Limb (tissue), 2 donors: Measurements from ENCODE around the gene CCKAR.
"Not testable (repeated sequence)": the region's sequence is repeated elsewhere in the genome, so short reads cannot be mapped to it uniquely, and the experiment has no call there.

Experiments
- DNase-seq, 2 donors: peaks; one replicate each; pipeline ENCODE4 v3.0.0-alpha.2; 2016; ENCODE audit errors: extremely low spot score in 2 of 2

The CCKAR gene, protein sequence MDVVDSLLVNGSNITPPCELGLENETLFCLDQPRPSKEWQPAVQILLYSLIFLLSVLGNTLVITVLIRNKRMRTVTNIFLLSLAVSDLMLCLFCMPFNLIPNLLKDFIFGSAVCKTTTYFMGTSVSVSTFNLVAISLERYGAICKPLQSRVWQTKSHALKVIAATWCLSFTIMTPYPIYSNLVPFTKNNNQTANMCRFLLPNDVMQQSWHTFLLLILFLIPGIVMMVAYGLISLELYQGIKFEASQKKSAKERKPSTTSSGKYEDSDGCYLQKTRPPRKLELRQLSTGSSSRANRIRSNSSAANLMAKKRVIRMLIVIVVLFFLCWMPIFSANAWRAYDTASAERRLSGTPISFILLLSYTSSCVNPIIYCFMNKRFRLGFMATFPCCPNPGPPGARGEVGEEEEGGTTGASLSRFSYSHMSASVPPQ

DNA sequence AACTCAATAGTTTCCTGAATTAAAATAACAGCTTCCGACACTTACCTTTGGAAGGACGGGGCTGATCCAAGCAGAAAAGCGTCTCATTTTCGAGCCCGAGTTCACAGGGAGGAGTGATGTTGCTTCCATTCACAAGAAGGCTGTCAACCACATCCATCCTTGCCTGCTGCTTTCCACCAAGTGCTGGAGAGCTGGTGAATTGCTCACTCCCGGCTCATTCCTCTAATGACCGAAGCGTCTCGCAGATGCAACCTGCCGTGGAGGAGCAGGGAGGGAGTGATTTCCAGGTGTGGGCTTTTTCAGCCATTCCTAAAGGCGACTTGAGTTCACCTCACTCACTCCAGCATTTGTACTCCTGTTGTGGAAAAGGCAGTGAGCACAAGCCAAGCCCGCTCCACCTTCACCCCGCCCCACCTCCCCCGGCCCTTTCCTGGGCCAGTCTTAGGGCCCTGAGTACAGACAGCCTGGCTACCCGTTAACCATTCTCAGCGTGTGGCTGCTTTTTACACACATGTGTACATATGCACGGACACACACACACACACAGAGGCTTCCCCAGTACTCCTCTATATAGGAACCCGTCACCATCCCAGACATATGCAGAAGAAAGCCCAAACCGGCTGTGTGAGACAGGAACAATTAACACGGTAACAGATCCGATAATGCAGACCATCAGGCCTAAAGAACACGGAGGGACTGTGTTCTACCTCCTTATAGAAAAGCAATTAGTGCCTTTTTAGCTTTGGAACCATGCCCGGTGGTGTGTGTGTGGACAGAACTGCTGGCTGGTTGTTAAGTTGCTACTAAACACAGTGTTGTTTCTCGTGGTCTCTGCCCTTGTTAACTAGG is at the start of gene CCKAR:
Gene CCKAR, minus strand, starts transcription at position 374 of the 849 bp plus-strand sequence. Its CDS starts 217 bp downstream, at position 157.
- DNase-seq, result no peak

DNA sequence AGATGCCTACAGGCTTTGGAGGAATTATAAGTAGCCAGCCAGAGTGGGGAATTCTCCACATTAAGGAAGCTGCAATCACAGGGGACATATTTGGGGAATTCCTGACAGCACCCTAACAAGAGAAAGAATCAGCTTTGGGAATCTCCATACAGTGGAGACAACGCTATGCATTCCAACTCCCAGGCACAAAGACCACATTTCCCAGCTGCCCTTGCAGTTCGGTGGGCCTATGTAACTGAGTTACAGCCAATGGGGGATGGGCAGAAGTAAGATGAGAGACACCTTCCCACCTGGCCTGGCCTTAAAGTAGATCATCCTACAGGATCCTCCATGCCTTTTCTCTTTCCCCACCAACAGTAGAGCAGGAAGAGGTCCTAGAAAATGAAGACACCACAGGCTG is 43.4 kb upstream of the CCKAR start:
- no peak for DNase-seq

DNA sequence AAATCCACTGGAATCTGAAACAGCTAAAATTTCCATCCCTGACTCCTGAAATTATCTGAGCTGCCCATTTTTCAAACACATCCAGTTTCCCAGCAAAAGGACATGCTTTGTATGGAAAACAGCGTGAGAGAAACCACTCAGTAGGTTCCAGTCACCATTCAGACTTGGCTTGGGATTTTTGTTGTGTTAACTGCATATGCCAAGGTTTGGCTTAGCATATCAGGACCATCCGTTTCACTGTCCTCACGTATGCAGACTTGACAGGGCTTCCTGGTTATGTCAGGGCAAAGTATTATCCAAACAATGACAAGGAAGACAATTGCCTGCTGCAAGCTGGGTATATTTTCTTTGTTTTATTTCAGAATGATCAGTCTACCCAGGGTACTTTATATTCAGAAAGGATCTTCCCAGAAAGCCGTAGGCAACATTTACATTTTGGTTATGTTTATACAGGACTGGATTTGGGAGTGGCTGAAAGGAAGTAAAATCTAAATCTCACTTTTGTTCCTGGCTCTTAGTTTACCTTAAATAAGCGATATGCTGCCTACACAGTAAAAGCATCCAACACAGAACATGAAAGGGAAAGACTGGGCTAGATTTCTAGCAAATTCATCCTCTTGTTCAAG is 41.3 kb upstream of the CCKAR start:
- no peak for DNase-seq

DNA sequence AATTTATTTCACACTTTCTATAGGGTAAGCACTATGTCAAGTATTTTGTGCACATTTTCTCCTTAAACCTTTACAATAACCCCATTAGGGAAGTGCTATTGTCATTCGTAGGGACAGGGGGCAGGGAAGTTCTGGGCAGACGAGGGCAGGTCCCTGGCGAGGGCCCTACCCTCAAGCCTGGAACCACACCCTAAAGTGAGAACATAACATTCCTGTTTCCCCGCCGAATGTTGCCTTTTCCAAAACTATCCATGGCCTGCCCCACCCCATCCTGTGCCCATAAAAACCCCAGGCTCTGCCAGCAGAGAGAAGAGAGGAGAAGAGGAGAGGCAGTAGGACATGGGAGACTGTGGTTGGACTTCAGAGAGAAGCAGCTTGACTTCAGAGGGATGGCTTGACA is 39.8 kb upstream of the CCKAR start:
- no peak for DNase-seq

DNA sequence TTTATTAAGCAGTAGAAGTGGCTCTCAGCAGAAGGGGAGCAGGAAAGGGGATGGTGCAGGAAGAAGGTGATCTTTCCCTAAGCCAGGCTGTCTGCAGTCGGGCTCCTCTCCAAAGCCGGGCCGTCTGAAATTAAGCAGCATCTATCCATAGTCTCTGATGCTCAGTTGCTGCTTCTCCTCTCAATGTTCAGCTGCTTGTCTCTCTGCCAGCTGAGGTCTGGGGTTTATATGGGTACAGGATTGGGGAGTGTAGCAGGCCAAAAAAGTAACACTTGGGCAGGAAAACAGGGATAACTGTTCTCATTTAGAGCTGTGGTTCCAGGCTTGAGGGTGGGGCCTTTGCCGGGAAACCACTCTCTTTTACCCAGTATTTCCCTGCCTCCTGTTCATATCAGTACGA is 39.2 kb upstream of the CCKAR start:
- DNase-seq, result no peak

DNA sequence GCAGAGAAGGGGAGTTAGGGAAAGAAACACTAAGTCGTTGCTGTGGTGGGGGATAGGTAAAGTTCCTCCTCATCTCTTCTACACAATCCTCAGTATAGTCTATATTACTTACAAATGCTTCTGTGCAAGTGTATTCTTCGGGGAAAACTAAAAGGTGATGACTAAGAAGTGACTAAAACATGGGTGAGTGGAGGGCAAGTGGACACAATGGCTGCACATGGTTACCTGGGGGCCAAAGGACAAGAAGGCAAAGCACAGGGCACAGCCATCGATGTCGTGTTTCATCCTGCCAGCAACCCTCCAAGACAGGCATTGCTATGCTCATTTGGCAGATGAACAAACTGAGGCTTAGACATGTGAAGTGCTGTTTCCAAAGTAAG is 35.5 kb upstream of the CCKAR start:
- DNase-seq, result no peak

DNA sequence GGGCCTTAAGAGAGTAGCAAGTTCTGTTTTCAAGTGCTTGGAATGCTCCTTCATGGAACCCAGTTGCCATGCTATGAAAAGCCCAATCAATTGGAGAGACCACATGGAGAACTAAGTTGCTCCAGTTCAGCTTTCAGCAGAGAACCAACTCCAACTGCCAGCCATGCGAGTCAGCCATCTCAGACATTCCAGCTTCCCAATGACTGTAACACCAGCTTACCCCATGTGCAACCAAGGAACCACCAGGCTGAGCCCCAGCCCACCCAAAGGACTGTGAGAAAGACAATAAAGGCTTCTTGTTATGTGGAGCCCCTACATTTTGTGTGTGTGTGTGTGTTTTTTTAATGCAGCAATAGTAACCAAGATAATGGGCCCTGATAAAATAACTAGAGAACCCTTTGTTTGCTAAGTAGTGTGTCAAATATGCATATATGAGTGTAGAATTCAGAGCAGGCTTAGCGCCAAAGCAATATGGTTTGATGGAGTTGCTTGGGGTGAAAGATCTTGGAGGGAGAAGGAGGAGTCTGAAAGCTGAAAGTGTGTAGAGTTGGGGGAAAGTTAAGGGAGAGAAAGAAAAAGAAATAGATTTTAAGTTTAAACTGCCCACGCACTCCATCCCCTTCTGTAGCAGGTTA is 35.0 kb upstream of the CCKAR start:
- no peak for DNase-seq

DNA sequence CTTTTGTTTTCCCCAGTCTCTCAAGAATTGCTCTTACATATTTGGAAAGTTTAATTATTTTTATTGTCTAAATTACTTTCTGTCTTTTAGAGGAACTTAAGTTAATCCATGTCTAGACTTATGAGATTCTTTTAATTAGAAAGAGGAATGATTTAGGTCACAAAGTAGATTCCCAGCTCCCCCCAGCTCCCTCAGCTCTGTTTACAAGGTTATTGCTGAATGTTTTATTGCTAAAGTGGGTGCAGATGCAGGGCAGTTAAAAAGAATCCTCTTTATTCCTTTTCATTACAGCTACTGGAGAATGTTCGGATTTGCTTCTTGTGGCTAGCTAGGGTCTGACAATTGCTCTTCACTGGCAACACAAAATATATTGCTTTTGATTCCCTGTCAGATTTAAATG is 33.7 kb upstream of the CCKAR start:
- no peak for DNase-seq

DNA sequence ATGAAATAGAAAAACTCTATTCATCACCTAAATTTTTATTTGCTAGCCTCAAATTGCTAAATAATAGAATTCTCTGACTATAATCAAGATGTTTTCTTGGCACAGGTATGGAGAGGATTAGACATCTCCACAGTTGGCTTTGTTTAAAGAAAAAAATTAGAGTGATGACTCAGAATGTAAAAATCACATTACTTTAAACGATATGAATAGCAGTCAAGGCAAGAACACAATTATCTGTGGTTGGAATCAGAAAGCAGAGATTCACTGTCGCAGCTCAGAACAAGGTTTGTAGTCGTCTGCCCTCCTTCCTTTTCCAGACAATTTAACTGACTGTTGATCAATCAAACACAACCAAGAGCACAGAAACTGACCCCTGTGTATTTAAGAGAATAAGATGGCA is 32.2 kb upstream of the CCKAR start:
- no peak for DNase-seq

DNA sequence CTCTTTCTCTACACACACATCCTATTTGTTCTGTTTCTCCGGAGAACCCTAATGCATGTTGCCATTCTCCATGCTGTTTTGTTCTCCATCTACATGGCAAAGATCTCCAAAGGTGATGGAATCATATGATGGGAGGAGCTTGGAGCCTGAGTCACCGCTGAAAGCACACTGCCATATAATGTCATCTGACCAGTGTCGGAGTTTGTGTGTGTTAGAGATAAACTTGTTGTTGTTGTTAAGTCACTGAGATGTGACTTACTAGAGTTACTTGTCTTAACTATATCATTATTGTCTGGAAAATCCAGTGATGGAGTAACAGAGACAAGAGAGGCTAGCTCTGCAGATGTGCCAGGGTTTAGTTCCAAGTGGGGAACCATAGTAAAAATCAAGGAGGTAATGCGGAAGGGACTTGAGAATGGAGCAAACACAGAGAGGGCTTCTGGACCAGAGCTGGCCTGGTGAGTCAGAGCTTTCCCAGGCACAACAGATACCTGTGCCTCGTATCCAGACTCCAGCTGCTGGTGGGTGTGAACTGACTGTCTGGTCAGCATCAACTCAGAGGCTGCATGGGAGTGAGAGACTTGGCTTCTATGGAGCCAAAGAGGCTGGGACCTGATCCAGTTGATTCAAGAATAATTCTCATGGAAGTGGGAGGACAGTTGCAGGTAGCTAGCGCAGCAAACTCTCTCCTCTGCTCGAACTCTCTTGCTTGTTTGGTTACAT is 30.6 kb upstream of the CCKAR start:
- DNase-seq, result no peak

DNA sequence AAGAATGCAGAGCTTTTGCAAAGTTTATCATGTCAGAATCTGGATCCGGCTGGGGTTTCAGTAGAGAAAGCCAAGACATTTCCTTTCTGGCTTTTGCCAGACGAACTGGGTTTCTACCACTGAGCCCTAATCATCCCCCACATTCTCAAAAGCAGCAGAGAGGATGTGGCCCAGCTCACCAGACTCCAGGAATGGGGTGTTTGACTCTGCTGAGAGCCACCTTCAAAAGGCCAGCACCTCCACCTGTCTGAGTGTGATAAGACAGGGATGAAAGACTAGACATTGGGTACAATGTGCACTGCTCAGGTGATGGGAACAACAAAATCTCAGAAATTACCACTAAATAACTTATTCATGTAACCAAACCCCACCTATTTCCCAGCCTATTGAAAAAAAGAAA is 25.7 kb upstream of the CCKAR start:
- no peak for DNase-seq

DNA sequence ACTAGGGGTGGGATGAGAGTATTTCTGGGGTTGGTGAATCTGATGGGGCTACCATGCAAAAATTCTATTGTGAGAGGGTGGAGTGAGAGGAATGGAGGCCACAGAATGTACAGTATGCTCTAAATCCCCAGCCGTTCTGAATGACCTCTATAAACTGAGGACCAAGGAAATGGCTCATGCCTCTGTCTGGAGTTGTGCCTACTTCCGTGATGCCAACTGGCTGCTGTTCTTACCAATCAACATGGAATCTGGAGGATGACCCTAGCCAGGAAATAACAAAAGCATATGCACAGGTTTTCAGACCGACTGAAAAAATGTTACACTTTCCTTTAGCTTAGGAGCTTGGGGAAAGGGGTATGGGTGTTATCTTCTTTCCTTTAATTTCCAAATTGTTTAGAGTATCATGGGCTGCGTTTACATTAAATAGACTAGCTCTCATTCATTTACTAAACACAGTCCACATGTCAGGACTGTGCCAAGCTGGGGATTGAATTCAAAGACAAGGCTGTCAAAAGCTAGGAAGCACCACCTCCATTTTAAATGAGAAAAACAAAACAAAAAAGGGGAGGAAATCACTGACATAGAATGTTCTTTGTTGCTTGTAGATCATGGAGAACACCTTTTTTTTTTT is 20.2 kb upstream of the CCKAR start:
- DNase-seq, result no peak

DNA sequence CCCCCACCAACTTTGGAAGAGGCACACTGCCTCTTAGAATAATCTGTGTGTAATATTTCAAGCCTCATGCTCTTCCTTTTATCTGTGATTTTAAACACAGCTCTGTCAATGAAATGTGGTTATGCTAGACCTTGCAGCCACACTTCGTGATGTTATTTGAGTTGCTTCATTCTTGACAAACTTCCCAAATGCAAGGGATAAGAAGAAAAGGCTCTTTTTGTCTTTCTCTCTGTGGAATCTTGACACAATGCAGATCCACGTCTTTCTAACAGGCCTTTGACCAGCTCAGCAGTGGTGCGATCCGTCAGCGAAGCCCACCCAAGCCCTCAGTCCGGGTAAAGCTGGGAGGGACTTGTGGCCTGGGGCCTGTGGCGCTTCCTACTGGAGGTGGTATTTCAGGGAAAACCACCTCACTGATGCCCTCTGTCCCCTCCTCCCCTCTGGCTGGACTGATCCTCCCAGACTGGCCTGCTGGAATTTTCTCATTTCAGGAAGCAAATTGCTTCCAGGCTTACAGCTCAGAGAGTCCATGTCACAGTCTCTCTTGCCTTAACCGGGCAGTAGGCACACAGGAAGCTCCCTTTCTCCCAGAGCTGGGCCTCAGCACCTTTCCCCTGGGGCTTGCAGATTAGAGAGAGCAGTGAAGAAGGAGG is 19.5 kb upstream of the CCKAR start:
- DNase-seq, result no peak

DNA sequence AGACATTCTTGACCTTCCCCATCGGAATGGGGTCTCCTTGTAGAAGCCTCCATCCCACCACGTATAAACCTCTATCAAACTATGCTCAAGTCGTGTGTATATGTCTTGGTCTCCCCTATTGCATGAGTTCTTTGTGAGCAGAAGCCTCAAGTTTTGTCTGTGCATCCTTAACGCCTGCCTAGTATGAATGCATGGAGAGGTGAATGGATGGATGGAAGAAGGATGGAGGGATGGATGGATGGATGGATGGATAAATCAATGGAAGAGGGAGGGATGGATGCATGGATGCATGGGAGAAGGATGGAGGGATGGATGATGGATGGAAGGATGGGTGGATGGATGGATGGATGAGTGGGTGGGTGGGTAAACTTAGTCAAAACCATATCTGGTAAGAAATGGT is 17.0 kb upstream of the CCKAR start:
- no peak for DNase-seq

DNA sequence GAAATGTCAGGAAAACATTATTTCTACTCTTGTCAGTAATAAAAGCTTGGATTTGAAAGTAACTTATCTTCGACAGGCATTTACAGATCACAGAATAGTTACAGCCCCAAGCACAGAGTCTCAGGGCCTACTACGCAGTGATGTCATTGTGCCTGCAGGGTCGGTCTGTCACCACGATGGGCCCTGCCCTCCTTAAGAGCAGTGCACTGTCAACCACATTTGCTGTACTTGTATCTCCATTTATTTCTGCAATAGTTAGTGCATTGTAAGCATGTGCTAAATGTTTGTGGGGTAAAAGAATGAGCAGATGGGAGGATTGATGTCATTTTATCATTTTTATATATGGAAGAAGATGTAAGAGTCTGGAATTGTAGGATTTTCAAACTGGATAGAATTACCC is 13.6 kb upstream of the CCKAR start:
- DNase-seq, result no peak

DNA sequence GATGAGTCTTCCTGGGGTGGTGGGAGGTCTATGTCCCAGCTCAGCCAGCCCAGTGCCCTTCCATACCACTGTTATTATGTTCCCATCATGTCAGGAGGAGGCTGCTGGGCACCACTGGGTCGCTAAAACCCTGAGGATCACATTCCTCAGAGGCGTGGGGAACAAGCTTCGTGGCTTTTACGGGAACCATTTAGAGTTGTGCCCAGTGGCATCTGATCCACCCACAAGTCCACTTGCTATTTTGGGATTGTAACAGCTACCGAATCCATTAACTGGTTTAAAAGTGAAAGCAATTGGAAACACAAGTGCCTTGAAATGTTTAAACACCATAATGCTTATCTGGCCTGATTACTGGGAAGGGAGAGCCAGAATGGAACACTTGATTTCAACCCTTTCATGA is 13.1 kb upstream of the CCKAR start:
- DNase-seq, result no peak

DNA sequence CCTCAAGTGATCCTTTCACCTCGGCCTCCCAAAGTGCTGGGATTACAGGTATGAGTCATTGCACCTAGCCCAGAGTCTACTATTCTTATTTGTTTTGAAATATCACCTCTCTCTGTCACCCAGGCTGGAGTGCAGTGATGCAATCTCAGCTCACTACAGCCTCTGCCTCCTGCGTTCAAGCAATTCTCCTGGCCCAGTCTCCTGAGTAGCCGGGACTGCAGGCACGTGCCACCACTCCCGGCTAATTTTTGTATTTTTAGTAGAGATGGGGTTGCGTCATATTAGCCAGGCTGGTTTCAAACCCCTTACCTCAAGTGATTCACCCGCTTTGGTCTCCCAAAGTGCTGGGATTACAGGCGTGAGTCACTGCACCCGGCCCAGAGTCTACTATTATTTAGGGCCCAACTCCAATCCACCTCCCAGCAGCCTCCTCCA is 10.3 kb upstream of the CCKAR start:
- DNase-seq, result not testable (repeated sequence)

DNA sequence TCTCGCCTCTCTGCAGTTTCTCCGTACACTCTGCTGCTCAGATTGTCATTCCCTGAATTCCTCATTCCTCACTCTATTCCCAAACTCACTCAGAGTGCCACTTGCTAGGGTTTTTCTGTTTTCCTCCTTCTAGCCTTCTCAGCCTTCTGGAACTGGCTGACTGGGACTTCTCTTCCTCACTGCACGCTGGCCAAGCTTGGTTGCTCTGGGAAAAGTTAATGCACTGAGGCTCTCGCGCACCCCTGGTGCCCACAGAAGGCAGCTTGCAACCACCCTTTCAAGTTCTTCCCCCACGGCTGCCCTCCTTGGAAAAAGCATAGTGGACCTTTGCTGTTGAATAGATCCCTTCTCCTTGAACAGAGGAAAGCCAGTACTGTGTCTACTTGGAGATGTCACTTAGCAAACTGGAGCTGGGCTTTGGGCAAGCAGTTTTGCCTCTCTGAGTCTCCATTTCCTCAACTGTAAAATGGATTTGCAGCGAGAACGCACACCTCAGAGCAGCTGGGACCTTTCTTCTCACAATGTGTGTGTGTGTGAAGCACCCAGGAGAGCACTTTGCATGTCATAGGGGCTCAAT is 6.0 kb upstream of the CCKAR start:
- DNase-seq, result no peak

DNA sequence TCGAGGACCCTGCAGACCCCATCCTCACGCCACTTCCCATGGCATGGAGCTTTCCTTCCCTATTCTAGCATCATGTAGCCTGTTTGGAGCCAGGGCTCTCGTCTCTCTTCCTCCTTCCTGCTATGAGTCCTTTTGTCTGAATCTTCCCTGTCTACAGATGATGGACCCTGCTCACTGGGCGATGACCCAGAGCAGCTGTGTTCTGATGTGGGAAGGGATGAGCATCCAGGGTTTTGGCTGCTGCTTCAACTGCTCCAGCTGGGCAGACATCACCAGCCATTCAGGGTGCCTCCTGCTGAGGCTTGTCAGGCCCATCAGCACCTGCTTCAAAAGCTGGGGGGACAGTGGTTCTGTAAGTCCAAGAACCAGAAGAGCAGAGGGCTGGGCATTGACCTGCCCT is 3.2 kb upstream of the CCKAR start:
- DNase-seq, result no peak
